Fibroblast of skin of back (primary cell): Measurements from ENCODE around the gene NEU2.
"Not testable (repeated sequence)": the region's sequence is repeated elsewhere in the genome, so short reads cannot be mapped to it uniquely, and the experiment has no call there.

Experiments used
- DNase-seq: peaks from one replicate; pipeline ENCODE4 v3.0.0-alpha.2; 2013

NEU2 gene

DNA sequence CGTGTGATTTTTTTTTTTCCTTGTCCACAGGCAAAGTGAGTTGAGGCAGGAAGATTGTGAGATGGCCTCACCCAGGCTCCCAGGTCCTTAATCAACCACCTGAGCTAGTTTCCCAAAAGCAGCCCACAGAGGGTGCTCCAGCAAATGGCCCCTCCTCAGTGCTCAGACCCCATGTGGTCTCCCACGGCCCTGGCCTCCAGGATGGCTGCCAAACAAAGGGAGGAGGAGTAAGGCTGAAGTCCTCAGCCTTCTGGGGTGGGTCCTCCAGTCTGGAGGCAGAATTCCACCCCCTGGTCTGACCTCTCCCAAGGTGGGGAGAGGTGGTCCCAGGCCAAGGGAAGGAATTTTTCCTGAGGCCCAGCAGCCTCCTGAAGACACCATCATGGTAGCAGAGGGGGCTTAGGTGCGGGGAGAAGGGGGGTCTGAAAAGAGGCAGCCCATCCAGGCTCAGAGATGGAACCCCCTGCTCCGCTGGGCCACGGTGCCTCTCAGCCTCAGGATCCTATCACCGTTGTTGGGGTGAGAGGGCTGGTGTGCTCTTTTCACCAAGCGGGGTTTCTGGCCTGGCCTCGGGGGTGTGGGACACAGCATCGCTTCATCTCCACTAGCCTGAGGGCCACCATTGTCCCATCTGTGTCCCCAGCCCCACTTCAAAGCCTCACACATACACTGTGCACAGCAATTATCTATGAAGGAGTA is 21.8 kb upstream of the NEU2 start:
- DNase-seq: no peak

GRCh38 chr2:233011268-233011650 is 21.2 kb upstream of the NEU2 start:
- no peak for DNase-seq

DNA sequence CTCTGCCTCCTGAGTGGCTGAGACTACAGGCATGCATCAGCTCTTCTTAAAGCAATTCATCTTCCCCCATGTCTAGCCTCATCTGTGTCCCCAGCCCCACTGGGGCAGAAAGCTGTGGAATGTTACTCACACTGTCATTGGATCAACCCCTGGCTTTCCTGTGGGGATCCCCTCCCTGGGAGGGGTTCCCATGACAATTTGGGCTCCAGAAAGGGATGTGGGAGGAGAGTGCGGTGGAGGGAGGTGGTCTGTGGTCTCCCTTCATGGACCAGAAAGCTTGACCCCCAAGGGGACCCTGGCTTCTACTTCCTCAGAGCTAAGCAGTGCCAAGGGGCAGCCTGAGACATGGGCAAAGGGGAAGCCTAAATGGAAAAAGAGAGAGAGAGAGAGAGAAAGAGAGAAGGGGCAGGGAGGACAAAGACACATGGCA is 20.8 kb upstream of the NEU2 start:
- no peak for DNase-seq

DNA sequence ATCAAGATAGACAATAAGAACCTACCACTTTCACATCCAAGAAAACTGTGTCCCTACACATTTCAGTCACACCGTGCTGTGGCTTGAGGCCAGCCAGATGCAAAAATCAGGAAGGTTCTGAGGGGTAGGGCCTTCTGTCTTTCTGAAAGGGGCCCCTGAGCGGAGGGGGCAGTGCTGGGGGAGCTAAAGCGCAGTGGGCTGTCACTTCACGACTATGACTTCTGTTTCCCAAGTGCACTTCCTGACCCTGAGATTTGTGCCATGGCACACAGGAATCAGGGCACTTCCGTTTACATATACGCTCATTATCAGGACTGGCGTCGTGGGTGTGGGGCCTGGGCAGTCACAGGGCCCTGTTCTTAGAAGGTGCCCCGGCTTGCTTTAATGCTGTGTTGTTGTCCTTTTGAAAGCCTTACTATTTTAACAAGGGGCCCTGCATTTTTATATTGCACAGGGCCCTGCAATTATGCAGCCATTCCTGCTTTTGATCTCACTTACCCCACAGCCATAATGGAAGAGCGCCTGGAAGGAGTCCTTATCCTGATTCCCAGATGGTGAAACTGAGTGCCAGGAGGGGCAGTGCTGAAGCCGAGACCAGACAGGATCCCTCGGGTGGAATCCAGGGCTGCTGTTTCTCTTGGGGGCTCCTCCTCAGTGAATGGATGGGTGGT is 20.0 kb upstream of the NEU2 start:
- DNase-seq: no peak

DNA sequence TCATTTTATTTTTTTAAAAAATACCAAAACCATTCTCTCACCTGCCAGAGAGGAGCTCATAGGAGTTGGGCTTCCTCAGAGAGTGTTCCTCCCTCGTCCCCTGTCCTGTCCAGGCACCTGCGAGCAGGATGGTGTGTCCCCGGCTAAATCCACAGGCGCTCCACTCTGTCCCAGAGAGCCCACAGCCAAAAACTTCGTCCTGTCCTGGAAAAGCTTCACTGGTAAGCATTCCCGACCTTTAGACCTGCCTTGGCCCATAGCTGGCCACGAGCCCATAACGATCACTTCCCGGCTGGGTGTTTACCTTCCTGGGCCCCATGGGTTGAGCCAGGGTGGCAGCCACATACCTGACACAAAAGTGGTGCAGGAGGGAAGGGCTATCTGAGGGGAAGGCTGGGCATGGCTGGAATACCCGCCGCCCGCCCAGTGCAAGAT is 19.4 kb upstream of the NEU2 start, which contains the start of gene NGEF:
NGEF (minus strand) TSS at position 230 of the 435 bp plus-strand sequence. CDS start 38,366 bp downstream, outside the sequence.
- DNase-seq: no peak

GRCh38 chr2:233013650-233014049 is 18.8 kb upstream of the NEU2 start:
- DNase-seq: no peak

DNA sequence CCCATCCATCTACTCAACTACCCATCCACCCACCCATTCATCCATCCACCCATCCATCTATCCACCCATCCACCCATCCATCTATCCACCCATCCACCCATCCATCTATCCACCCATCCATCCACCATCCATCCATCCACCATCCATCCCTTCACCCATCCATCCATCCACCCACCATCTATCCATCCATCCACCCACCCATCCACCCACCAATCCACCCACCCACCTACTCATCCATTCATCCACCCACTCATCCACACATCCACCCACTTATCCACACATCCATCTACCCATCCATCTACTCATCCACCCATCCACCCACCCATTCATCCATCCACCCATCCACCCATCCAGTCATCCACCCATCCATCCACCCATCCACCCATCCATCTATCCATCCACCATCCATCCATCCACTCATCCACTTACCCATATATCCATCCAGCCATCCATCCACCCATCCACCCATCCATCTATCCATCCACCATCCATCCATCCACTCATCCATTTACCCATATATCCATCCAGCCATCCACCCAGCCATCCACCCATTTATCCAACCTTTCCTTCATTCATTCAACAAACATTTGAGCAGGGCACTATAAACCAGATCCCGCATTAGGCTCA is 17.3 kb upstream of the NEU2 start:
- no peak for DNase-seq

- no peak for DNase-seq
These were observed 14.5 kb upstream of the NEU2 start for GRCh38 chr2:233017947-233018346.

- DNase-seq: not testable (repeated sequence)
These were observed 12.9 kb upstream of the NEU2 start for GRCh38 chr2:233019610-233020009.

DNA sequence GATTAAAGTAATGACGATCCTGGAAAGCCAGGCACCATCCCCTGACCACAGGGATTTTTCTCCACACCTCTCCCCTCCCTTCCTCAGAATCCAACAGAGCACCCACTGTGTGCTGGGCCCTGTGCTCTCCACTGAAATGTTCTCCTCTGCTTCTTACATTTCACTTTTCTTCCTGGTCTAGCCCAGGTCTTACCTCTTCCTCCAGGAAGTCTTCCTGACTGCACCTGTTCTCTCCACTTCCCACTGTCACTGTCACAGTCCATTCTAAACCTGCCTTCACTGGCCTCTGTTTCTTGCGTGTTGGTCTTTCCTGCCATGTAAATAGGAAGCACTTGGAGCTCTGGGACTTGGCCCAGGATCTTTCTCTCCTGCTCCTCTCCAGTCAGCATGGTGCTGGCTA is 12.0 kb upstream of the NEU2 start:
- DNase-seq: no peak

DNA sequence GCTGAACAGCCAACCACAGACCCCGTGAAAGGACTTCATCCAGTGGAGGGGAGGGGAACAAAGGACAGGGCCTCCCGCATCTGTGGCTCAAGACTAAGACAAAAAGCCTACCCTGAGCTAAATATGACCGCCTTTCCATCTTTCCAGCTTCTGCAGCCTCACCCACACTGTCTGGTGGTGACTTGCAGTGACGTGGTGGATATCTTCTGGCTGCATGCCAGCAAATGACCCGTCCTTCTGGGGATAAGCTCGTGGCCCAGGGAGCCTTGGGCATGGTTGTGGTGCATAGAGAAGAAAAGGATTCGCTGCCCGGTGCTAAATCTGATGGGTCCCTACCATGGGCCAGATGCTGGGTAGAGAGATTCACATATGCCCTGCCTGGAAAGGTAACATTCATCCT is 10.7 kb upstream of the NEU2 start:
- DNase-seq: no peak

DNA sequence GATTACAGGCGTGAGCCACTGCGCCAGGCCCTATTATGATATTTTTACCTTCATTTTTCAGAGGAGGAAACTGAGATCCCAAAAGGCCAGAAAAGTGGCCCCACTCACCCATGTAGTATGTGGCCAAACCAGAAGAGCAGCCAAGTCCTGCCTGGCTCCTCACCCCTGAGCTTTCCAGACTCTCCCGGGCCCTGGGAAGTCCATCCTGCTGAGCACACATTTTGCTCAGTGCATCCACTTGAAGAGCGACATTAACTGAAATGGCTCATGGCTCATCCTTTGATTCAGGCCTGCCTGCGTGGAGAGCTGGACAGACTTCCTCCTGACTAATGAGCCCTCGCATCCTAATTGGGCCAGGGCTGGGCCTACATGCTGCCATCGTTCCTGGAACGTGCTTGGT is 9.9 kb upstream of the NEU2 start:
- no peak for DNase-seq

DNA sequence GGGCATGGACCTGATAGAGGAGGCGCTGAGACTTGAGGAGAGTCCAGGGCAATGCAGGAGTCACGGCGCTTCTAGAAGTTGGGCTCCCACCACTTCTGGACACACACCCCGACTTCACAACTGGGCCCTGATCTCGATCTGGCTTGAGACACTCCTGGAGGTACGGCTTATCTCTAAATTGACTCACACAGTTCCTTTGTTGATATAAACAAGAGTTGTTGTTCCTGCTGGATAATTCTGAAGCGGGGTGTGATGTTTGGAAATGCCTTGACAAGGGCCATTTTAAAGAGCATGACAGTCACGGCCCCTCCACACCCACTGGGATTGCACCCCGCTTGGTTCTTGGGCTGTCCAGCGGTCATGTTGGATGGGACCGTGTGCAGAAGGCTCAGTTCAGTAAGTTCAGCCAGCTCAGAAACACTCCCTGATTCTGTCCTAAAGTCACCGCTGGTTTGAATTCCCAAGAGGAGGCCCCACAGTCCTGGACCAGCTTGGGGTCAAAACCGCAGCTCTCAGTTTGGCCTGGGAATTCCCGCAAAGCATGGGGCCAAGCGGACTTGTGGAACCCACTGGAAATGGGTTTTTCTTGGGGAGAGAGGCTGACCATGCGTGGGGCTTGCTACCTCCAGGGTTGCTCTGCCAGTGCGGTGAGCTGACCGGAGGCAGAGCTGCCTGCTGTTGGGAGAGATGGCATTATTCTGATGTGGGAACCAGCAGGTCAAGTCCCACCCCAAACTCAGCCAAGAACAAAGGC is 9.3 kb upstream of the NEU2 start:
- DNase-seq: no peak

GRCh38 chr2:233023761-233024410 is 8.6 kb upstream of the NEU2 start:
- DNase-seq: no peak

DNA sequence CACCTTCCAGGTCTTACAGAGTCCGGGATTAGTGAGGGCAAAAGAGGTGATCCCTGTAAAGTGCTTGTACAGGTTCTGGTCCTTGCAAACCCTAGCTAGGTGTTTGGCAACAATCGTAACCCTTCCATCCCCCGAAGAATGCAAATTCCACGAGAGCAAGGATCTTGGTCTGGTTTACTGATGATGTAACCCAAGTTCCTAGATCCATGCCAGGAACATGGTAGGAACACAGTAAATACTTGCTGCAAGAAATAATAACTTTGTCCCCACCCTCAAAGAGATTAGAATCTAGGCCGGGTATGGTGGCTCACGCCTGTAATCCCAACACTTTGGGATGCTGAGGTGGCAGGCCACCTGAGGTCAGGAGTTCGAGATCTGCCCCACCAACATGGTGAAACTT is 6.8 kb upstream of the NEU2 start:
- no peak for DNase-seq

DNA sequence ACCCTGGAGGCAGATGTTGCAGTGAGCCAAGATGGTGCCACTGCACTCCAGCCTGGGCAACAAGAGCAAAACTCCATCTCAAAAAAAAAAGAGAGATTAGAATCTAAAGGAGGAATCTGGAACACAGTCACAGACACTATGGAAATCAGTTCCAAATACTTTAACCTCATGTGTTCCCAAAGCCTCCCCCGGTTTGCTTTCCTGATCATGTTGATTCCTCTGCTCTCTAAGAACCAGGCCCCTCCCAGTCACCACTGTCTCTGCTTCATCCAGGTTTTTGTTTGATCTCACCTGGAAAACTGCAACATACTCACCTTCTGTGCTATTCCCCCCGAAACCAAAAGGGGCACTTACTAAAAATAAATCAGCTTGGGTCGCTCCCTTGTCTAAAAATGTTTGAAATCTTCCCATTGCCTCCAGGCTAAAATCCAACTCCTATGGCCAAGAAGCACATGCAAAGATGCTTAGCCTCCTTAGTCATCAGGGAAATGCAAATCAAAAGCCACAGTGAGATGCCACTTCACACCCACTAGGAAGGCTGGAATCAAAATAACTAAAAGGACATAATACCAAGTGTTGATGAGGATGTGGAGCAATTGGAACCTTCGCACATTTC is 6.2 kb upstream of the NEU2 start:
- DNase-seq: peak; percentile 70

DNA sequence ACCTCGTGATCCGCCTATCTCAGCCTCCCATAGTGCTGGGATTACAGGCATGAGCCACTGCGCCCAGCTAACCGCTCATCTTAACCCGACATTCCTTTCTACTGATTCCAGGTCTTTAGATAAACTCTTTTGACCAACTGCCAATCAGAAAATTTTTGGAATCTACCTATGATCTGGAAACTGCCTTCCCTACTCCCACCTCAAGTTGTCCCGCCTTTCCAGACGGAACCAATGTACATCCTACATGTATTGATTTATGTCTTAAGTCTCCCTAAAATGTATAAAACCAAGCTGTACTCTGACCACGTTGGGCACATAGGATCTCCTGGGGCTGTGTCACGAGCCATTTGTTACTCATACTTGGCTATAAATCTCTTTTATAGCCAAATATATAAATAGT is 3.2 kb upstream of the NEU2 start:
- DNase-seq: no peak

- DNase-seq: no peak
These were observed 644 bp upstream of the NEU2 start for GRCh38 chr2:233031556-233032500.

GRCh38 chr2:233033672-233034071 is 1.2 kb downstream of the NEU2 start:
- DNase-seq: no peak

DNA sequence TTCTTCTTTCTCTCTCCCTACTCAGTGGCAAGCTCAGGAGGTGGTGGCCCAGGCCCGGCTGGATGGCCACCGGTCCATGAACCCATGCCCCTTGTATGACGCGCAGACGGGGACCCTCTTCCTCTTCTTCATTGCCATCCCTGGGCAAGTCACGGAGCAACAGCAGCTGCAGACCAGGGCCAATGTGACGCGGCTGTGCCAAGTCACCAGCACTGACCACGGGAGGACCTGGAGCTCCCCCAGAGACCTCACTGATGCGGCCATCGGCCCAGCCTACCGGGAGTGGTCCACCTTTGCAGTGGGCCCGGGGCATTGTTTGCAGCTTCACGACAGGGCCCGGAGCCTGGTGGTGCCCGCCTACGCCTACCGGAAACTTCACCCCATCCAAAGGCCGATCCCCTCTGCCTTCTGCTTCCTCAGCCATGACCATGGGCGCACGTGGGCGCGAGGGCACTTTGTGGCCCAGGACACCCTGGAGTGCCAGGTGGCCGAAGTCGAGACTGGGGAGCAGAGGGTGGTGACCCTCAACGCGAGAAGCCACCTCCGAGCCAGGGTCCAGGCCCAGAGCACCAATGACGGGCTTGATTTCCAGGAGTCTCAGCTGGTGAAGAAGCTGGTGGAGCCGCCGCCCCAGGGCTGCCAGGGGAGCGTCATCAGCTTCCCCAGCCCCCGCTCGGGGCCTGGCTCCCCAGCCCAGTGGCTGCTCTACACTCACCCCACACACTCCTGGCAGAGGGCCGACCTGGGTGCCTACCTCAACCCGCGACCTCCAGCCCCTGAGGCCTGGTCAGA is 1.8 kb downstream of the NEU2 start:
- DNase-seq: no peak
